Activated T-helper 2 cell treated with anti-CD3 and anti-CD28 coated beads, Interferon-gamma antibody, Interleukin-2, Interleukin-4, amounts not matched to agents 10 μg/mL and 5 μg/mL and 100 μg/mL, durations not matched to agents 14 hours and 24 hours and 36 hours (primary cell): ENCODE measurements around the gene TRIM4. TPM values are rescaled to one million over a fixed set of nuclear protein-coding genes. Genes with fewer than 3 reads are reported as not detected.

Experiments
- DNase-seq: peaks from one replicate; pipeline ENCODE4 v3.0.0; 2021; ENCODE audit warnings: low spot score
- H3K27ac Mint-ChIP-seq: one replicate; pipeline ENCODE4 v1.8.0; 2021; ENCODE audit warnings: mixed read lengths
- H3K27me3 Mint-ChIP-seq: one replicate; pipeline ENCODE4 v1.8.0; 2021; ENCODE audit warnings: low read depth, mixed read lengths
- H3K36me3 Mint-ChIP-seq: one replicate; pipeline ENCODE4 v1.8.0; 2021; ENCODE audit warnings: low read depth, mixed read lengths
- H3K4me1 Mint-ChIP-seq: one replicate; pipeline ENCODE4 v1.8.0; 2021; ENCODE audit warnings: low read depth, mixed read lengths
- H3K4me3 Mint-ChIP-seq: one replicate; pipeline ENCODE4 v1.8.0; 2021; ENCODE audit warnings: low read depth, mild to moderate bottlenecking, moderate library complexity, mixed read lengths
- H3K9me3 Mint-ChIP-seq: one replicate; pipeline ENCODE4 v1.8.0; 2021; ENCODE audit warnings: mixed read lengths
- intact Hi-C: fragments of 100-400 bp; cut with micrococcal nuclease; formaldehyde crosslinking; loops from one replicate; pipeline ENCODE4 v1.15.1; 2023
- total RNA-seq: library from RNA; stranded (reverse); gene quantifications from 2 replicates; pipeline ENCODE4 v1.2.3, GENCODE V29; 2022

TRIM4 gene
- total RNA-seq, 1 donor from 2014 or later = 23.2 TPM

DNA sequence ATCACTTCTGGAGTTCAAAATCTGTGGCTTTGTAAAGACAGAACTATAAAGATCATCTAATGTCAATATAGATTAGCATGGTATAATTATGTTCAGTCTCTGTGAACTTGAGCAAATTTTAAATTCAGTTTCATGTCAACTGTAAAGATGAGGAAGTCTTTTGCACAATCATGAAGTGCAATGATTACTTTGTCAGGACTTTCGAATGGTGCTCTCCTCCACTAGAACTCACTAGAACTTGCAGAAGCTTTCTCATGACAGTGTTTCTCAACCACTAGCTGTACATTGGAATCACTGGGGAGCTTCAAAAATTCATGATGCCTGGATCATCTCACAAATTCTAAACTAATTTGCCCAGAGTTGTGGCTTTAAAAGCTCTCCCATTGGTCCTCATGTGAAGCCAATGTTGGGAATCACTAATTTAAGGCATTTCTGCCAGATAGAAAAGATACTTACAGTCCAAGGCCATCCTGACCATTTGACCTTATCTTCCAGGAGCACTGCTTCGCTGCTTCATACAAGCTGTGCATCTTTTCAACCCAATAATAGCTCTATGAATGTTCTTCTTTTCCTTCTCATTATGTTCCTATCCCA, 55.4 kb downstream of the TRIM4 start:
- H3K9me3 Mint-ChIP-seq = no peaks in the 10 kb centered on the region
- no peak overlapping the region for H3K4me3 Mint-ChIP-seq
- intact Hi-C loops = no loop called here

DNA sequence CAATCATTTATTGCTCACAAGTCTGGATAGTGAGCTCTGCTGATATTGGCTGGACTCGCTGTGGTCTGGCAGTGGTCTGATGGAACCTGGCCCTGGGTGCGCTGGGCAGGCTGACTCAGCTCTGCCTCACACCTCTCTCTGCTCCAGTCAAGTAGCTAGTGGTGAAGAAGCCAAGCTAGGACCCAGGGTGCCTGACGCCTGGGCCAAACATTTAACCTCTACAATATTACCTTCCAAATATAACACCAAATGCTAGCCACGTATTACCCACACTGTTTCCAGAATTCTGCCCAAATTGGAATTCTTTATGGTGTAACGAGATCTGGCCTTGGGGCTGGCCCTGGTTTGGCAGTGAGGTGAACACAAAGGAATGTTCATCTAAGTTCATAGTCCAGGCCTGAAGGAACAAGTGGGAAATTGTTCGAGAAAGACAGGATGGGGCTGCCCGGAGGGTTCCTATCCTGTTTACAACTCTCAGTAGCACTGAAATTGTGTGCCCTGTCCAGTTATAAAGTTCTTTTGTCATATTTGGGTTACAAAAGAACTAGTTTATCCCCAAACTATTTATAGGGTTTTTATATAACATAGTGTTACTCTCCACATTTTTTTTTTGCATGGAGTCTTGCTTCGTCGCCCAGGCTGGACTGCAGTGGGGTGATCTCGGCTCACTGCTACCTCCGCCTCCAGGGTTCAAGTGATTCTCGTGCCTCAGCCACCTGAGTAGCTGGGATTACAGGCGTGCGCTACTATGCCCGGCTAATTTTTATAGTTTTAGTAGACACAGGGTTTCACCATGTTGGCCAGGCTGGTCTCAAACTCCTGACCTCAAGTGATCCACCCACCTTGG, 58.8 kb downstream of the TRIM4 start:
- Mint-ChIP-seq H3K4me1 (no peaks in the 10 kb centered on the region), H3K36me3 (no peaks in the 10 kb centered on the region), H3K4me3 (no peak overlapping the region), H3K9me3 (no peaks in the 10 kb centered on the region), H3K27ac (no peak overlapping the region), H3K27me3 (peaks cover 4% of the 10 kb centered on the region)
- intact Hi-C loops = no loop called here
- DNase-seq = no peak

More for the DNA sequence above, 55.4 kb downstream of the TRIM4 start:
- Mint-ChIP-seq H3K36me3 (no peaks in the 10 kb centered on the region), H3K4me1 (no peaks in the 10 kb centered on the region), H3K27me3 (peaks cover 25% of the 10 kb centered on the region), H3K27ac (no peak overlapping the region)
- DNase-seq = no peak

DNA sequence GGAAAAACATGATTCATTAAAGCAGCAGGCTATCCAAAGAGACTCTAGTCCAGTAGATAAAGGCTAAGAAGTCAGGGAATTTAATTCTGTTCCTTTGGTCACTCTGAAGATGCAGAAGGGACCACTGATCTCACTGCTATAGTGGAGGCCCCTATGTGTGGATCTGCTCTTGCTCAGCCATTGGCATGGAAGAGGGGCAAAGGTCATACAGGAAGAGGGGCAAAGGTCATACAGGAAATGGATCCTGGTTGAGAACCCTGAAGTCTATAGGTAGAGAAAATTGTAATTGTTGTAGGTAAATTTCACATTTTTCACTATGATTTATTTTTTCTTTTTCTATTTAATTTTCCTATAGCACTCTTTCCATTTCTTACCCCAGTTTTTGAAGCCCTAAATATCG, 64.1 kb downstream of the TRIM4 start:
- H3K27me3 Mint-ChIP-seq = peaks cover 17% of the 10 kb centered on the region
- H3K9me3 Mint-ChIP-seq = no peaks in the 10 kb centered on the region
- no peak for DNase-seq
- intact Hi-C loops = no loop called here
- H3K4me1 Mint-ChIP-seq = no peaks in the 10 kb centered on the region
- H3K4me3 Mint-ChIP-seq = no peak overlapping the region
- H3K27ac Mint-ChIP-seq = no peak overlapping the region
- H3K36me3 Mint-ChIP-seq = no peaks in the 10 kb centered on the region

DNA sequence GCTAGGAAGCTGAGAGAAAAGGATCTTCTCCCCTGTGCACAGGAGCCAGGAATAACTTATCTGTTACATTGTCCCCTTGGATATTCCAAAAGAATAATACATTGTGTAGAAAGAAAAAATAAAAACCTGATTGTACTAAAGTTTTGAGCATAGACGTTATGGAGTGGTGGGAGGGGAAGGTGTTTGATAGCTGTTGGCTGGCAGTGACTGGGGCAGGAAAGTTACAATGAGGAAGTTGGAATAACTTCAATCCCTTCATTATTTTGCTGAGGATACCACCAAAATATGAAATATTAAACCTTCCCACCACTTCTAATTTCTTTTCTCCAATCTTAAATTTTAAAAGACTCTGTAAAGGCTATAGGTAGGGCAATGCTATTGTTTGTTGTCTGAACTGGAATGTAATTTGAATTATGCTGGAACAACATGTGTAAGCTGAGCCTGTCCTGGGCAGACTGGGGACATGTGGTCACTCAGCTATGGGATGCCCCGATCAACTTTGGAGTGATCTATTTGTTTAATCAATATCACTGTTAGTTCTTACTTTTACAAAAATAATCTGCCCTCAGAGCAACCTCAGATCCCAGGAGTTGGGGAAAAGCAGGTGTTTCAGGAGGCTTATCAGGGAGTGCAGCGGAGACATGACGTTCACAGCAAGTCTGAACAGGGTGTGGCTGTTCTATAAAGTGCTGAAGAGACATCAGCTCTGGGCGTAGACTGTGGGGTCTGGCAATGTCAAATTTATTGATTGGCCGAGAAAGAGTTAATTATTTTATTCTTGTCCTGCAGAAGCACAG, 70.7 kb downstream of the TRIM4 start:
- H3K27me3 Mint-ChIP-seq = peaks cover 17% of the 10 kb centered on the region
- no peaks in the 10 kb centered on the region for H3K9me3 Mint-ChIP-seq
- no peaks in the 10 kb centered on the region for H3K4me1 Mint-ChIP-seq
- DNase-seq = no peak
- intact Hi-C loops = no loop called here
- no peak overlapping the region for H3K4me3 Mint-ChIP-seq
- H3K27ac Mint-ChIP-seq = no peak overlapping the region
- no peaks in the 10 kb centered on the region for H3K36me3 Mint-ChIP-seq

DNA sequence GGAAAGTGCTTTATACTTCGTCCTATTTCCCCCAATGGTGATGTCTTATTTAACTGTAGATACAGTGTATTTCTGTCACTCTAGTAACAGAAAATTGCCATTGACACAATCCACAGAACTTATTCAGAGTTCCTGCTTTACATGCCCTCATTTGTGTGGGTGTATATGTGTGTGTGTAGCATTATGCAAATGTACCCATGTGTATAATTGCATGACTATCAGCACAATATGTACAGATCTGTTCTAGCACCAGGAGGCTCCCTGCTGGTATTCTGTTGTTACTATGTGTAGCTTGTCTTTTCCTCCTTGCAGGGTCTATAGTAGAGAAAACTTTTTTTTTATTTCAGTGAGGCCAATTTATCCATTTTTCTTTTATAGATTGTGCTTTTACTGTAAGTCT, 75.0 kb downstream of the TRIM4 start:
- no peaks in the 10 kb centered on the region for H3K36me3 Mint-ChIP-seq
- DNase-seq = no peak
- H3K4me1 Mint-ChIP-seq = no peaks in the 10 kb centered on the region
- peaks cover 18% of the 10 kb centered on the region for H3K27me3 Mint-ChIP-seq
- no peaks in the 10 kb centered on the region for H3K9me3 Mint-ChIP-seq
- intact Hi-C loops = no loop called here
- H3K27ac Mint-ChIP-seq = no peak overlapping the region
- H3K4me3 Mint-ChIP-seq = no peak overlapping the region

DNA sequence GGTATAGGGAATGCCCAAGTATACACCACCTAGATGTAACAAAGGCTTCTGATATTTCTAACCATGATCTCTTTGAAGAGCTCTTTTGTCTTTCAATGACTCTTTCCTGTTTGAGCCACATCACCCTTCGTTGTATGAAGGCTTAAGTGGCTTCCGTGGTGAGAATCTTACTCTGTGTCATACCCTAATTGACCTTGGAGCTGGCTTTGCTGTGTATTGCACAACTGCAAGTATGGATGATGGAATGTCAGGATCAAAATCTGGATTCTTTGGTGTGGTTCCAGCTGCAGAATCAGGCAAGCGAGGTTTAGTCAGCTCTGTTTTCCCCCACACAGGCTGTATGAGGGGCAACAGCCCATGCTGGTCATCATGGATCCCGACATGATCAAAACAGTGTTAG, 75.5 kb downstream of the TRIM4 start:
- no peaks in the 10 kb centered on the region for H3K4me1 Mint-ChIP-seq
- intact Hi-C loops = no loop called here
- no peaks in the 10 kb centered on the region for H3K9me3 Mint-ChIP-seq
- H3K36me3 Mint-ChIP-seq = no peaks in the 10 kb centered on the region
- no peak for DNase-seq
- H3K4me3 Mint-ChIP-seq = no peak overlapping the region
- H3K27me3 Mint-ChIP-seq = peaks cover 18% of the 10 kb centered on the region
- no peak overlapping the region for H3K27ac Mint-ChIP-seq

DNA sequence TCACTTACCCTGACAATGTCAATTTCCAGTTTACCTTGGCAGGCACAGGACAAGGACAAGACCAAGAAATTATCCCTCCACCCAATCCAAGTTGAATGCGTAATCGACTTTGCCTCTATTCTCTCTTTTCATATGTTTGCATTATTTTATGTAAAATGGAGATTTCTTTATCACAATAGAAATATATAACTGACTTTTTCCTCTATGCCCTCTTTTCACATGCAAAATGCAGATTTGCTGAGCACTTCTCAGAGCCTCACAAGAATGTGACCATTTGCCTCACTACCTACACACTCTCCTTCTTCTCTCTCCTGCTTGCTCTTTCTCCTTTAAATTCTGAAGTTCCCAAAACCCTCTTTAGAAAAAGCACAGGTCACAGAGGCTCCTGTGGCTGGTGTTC, 76.4 kb downstream of the TRIM4 start:
- intact Hi-C loops = no loop called here
- no peaks in the 10 kb centered on the region for H3K9me3 Mint-ChIP-seq
- peaks cover 18% of the 10 kb centered on the region for H3K27me3 Mint-ChIP-seq
- H3K27ac Mint-ChIP-seq = no peak overlapping the region
- DNase-seq = no peak
- H3K36me3 Mint-ChIP-seq = no peaks in the 10 kb centered on the region
- H3K4me3 Mint-ChIP-seq = no peak overlapping the region
- H3K4me1 Mint-ChIP-seq = peaks cover 4% of the 10 kb centered on the region

Other genes starting within 250 kb of the TRIM4 start
- not detected in 2 replicates for gene CYP3A5, start 239.5 kb downstream of the TRIM4 start, total RNA-seq
- gene CYP3A7, start 184.3 kb downstream of the TRIM4 start, total RNA-seq = not detected in 2 replicates
- not detected in 2 replicates for gene CYP3A4, start 135.3 kb downstream of the TRIM4 start, total RNA-seq
- not detected in 2 replicates for gene CYP3A43, start 91.5 kb downstream of the TRIM4 start, total RNA-seq
- 0.23 and 0.46 TPM in 2 replicates for gene OR2AE1, start 42.5 kb downstream of the TRIM4 start, total RNA-seq
- 0.21 TPM in 1 of 2 replicates, not detected in the other for gene GJC3, start 10.1 kb upstream of the TRIM4 start, total RNA-seq
- not detected in 2 replicates for gene AZGP1, start 56.5 kb upstream of the TRIM4 start, total RNA-seq
- gene ZKSCAN1, start 96.1 kb upstream of the TRIM4 start, total RNA-seq = 59.0 and 63.5 TPM in 2 replicates
- 6.1 and 7.7 TPM in 2 replicates for gene ZSCAN21, start 130.2 kb upstream of the TRIM4 start, total RNA-seq
- 23.6 and 25.5 TPM in 2 replicates for gene ZNF3, start 162.2 kb upstream of the TRIM4 start, total RNA-seq
- gene COPS6, start 169.4 kb upstream of the TRIM4 start, total RNA-seq = 116 and 119 TPM in 2 replicates
- 383 and 389 TPM in 2 replicates for gene MCM7, start 181.9 kb upstream of the TRIM4 start, total RNA-seq
- gene AP4M1, start 182.1 kb upstream of the TRIM4 start, total RNA-seq = 12.2 and 16.4 TPM in 2 replicates
- 68.1 and 76.9 TPM in 2 replicates for gene TAF6, start 199.8 kb upstream of the TRIM4 start, total RNA-seq
- 17.0 and 19.1 TPM in 2 replicates for gene CNPY4, start 200.1 kb upstream of the TRIM4 start, total RNA-seq
- 2.8 and 2.9 TPM in 2 replicates for gene MBLAC1, start 207.4 kb upstream of the TRIM4 start, total RNA-seq
- 125 and 130 TPM in 2 replicates for gene LAMTOR4, start 229.4 kb upstream of the TRIM4 start, total RNA-seq
- gene TRAPPC14, start 239.2 kb upstream of the TRIM4 start, total RNA-seq = 31.2 and 33.2 TPM in 2 replicates
- gene GAL3ST4, start 249.1 kb upstream of the TRIM4 start, total RNA-seq = 2.4 and 2.8 TPM in 2 replicates